ENCODE data around the gene APOE.

DNA sequence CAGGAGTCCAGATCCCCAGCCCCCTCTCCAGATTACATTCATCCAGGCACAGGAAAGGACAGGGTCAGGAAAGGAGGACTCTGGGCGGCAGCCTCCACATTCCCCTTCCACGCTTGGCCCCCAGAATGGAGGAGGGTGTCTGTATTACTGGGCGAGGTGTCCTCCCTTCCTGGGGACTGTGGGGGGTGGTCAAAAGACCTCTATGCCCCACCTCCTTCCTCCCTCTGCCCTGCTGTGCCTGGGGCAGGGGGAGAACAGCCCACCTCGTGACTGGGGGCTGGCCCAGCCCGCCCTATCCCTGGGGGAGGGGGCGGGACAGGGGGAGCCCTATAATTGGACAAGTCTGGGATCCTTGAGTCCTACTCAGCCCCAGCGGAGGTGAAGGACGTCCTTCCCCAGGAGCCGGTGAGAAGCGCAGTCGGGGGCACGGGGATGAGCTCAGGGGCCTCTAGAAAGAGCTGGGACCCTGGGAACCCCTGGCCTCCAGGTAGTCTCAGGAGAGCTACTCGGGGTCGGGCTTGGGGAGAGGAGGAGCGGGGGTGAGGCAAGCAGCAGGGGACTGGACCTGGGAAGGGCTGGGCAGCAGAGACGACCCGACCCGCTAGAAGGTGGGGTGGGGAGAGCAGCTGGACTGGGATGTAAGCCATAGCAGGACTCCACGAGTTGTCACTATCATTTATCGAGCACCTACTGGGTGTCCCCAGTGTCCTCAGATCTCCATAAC, at the start of gene APOE:
- no peak for TF ChIP-seq POLR2AphosphoS5 (IDR thresholded peaks at IDR 0.05)
- TF ChIP-seq, protein P1, sequence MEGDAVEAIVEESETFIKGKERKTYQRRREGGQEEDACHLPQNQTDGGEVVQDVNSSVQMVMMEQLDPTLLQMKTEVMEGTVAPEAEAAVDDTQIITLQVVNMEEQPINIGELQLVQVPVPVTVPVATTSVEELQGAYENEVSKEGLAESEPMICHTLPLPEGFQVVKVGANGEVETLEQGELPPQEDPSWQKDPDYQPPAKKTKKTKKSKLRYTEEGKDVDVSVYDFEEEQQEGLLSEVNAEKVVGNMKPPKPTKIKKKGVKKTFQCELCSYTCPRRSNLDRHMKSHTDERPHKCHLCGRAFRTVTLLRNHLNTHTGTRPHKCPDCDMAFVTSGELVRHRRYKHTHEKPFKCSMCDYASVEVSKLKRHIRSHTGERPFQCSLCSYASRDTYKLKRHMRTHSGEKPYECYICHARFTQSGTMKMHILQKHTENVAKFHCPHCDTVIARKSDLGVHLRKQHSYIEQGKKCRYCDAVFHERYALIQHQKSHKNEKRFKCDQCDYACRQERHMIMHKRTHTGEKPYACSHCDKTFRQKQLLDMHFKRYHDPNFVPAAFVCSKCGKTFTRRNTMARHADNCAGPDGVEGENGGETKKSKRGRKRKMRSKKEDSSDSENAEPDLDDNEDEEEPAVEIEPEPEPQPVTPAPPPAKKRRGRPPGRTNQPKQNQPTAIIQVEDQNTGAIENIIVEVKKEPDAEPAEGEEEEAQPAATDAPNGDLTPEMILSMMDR (IDR thresholded peaks at IDR 0.05), result no peak
